DMS153 (cell line): ENCODE data around the gene RABGEF1.
"Not testable (repeated sequence)": the region's sequence is repeated elsewhere in the genome, so short reads cannot be mapped to it uniquely, and the experiment has no call there.

Source experiments
- DNase-seq: peaks from one replicate; lab custom pipeline; 2025; lab: John Stamatoyannopoulos, UW

The RABGEF1 gene

GRCh38 chr7:66735850-66736249, 4.7 kb upstream of the RABGEF1 start:
- DNase-seq, result no peak

DNA sequence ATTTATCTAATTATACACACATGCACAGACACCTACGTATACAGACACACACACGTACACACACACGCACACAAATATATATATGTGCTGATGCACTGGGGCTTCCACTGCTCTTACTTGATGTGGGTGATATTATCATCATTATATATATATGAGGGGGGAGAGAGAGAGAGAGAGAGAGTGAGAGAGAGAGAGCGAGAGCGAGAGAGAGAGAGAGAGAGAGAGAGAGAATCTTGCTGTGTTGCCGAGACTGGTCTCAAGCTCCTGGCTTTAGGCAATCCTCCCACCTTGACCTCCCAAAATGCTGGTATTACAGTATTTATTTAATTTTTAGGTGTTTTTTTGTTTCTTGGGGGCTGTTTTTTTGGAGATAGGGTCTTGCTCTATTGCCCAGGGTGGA, 3.6 kb upstream of the RABGEF1 start:
- DNase-seq, result no peak

DNA sequence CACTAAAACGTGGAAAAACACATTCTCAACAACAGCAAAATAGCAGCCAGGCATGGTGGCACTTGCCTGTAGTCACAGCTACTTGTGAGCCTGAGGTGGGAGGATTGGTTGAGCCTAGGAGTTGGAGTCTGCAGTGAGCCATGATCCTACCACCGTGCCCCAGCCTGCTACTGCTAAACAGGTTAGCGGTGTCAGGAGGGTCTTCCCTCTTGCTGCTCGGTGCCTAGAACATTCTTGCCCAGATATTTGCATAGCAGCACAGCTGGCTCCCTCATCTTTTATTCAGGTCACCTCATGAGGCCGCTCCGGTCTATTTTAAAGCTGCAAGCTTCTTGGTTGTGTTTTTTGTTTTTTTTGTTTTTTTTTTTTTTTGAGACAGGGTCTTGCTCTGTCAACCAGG, 2.9 kb upstream of the RABGEF1 start:
- DNase-seq, result no peak

DNA sequence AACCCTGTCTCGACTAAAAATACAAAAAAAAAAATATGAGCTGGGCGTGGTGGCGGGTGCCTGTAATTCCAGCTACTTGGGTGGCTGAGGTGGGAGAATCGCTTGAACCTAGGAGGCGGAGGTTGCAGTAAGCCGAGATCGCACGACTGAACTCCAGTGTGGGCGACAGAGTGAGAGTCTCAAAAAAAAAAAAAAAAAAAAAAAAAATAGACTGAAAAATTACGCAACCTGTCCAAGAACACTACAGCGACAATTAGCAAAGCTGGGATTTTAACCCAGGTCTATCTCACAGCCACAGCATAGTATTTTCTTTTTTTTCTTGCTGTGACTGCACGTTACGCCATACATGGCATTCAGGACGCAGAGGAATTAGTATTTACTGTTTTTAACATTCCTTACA, 1.1 kb upstream of the RABGEF1 start:
- DNase-seq, result no peak

DNA sequence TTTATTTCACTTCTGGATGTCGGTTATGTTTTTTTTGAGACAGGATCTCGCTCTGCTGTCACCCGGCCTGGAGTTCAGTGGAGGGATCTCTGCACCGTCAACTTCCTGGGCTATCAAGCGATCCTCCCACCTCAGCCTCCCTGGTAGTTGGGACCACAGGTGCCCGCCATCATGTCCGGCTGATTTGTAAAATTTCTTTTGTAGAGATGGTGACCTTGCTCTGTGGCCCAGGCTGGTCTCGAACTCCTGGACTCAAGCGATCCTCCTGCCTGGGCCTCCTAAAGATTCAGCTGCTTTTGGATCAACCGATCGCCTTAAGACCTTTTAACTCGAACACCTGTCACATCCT, 606 bp upstream of the RABGEF1 start:
- DNase-seq, result no peak

- DNase-seq, result not testable (repeated sequence)
Measured at GRCh38 chr7:66740980-66741709, 612 bp downstream of the RABGEF1 start.

DNA sequence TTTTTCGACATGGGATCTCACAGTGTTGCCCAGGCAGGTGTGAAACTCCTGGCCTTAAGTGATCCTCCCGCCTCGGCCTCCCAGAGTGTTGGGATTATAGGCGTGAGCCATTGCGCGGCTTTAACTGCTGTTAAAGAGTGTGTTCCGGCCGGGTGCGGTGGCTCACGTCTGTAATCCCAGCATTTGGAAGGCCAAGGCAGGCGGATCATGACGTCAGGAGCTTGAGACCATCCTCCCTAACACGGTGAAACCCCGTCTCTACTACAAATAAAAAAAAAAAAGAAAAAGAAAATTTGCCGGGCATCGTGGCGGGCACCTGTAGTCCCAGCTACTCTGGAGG, 1.1 kb downstream of the RABGEF1 start:
- no peak for DNase-seq

- DNase-seq, result not testable (repeated sequence)
Measured at GRCh38 chr7:66742298-66742697, 1.8 kb downstream of the RABGEF1 start.

GRCh38 chr7:66743920-66744319, 3.4 kb downstream of the RABGEF1 start:
- no peak for DNase-seq

GRCh38 chr7:66747385-66747784, 6.9 kb downstream of the RABGEF1 start:
- no peak for DNase-seq

DNA sequence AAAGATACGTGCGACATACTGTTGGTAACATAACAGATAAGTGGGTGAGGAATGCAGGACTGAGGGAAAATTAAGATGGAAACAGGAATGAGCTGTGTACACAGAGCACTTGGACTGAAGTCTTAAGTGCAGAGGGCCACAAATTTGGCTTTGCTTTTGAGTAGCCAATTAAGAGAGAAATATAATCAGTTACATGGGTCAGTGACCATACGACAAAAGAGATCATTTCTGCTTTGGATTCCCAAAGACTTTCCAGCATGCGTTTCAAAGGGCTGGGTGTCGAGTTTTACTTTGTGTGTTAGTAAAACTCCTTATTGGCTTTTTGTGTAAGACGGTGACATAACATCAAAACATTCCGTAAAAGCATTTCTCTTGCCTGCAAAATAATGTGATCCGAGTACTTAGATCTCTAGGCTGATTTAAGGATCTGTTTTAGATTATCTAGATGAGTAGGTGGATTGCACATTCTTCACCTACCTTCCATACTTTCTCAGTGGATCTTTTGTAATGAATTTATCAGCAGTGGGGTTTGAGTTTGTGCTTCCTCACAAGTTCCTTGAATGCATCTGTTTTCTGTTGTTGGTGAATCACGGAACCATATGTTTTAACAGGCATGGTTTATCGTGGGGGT, 7.5 kb downstream of the RABGEF1 start:
- DNase-seq, result no peak

DNA sequence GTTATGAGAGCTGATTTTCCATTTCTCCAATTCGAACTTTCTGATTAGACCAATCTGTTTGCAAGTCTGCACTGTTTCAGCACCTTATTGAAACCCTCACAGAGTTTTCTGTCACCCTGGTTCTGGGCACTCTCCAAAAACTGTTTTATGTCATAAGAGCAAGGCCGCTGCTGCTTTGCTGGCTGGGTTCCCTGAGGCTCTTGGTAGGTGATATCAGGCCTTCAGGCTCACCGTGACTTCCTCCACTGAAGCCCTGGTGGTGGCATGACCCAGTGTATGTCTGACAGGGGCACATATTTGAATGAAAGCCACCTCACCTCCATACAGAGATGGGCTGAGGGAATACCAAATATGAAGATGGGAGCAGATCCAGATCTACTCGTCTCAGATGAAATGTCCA, 8.3 kb downstream of the RABGEF1 start:
- DNase-seq, result no peak

- DNase-seq, result no peak
Measured at GRCh38 chr7:66751945-66752344, 11.4 kb downstream of the RABGEF1 start.

- DNase-seq, result no peak
Measured at GRCh38 chr7:66754541-66754940, 14.0 kb downstream of the RABGEF1 start.

DNA sequence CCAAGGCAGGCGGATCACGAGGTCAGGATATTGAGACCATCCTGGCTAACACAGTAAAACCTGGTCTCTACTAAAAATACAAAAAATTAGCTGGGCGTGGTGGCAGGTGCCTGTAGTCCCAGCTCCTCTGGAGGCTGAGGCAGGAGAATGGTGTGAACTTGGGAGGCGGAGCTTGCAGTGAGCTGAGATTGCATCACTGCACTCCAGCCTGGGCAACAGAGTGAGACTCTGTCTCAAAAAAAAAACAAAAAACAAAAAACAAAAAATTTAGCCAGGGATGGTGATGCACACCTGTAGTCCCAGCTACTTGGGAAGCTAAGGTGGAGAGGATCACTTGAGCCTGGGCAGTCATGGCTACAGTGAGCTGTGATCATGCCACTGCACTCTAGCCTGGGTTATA, 14.5 kb downstream of the RABGEF1 start:
- DNase-seq, result not testable (repeated sequence)

DNA sequence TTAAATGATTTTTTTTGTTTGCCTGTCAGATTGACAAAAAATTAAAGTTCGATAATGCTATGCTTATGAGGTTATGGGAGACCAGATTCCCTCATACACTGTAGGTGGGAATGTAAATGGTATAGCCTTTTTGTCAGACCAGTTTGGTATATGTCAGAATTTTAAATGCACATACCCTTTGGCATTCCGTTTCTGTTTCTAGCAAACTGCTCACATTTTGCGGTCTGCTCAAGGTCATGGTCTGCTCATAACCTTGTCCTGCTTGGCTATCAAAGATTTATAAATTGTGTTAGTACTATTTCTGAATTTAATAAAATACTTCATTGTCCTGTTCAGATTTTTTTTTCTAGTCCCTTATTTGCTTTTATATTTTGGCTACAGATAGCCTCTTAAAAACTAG, 15.7 kb downstream of the RABGEF1 start:
- not testable (repeated sequence) for DNase-seq

DNA sequence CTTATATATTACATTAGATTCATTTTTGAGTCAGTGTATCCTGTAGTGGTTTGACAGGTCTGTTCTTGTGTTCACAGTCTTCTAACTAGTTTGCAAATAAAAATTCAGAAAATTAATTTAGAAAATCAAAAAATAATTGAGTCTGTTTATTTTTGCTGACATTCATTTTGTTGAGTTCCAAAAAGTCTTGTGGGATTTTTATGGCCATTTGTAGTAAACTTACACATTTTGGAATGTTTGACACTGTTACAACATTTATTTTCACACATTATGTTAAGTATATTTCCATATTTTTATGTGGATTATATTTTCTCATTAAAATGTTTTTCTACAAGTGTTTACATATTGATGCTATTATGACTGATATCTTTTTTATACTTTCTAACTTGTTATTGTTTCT, 16.4 kb downstream of the RABGEF1 start:
- DNase-seq, result no peak

DNA sequence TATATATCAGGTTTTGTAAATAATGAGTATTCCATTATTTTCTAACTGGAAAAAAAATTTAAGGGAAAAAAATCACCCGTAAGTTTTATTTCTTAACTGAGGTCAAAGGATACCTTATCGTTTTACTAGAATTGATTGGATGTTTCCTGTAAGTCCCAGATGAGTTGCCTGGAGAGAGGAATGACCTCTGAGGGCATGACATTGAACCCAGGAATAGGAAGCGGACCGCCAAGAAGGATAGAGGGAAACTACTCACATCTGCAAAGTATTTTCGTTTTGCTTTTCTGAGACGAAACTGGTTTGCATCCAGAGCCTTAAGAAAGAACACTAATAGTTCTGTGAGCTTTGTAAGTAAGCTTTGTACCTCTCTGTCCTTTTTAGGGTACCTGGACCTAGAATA, 17.4 kb downstream of the RABGEF1 start:
- DNase-seq, result no peak

- DNase-seq, result no peak
Measured at GRCh38 chr7:66758950-66759628, 18.6 kb downstream of the RABGEF1 start.

- DNase-seq, result not testable (repeated sequence)
Measured at GRCh38 chr7:66763183-66763582, 22.6 kb downstream of the RABGEF1 start.

DNA sequence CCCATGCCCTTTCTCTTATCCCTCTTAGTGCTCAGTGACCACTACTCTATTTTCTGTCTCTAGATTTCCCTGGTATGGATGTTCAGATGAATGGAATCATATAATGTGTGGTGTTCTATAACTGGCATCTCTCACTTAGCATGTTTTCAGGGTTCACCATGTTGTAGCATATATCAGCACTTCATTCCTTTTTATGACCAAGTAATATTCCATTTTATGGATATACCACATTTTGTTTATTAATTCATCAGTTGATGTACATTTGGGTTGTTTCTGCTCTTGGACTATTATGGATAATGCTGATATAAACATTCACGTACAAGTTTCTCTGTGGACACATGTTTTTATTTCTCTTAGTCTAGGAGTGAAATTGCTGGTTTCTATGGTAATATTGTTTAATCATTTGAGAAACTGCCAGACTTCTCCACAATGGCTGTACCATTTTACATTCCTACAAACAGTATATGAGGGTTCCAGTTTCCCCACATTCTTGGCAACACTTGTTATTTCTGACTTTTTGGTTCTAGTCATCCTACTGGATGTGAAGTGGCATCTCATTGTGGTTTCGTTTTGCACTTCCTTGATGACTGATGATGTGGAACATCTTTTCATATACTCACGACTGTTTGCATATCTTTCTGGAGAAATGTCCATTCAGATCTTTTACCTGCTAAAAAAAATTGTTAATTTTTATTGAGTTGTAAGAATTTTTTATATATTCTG, 23.3 kb downstream of the RABGEF1 start:
- DNase-seq, result not testable (repeated sequence)

GRCh38 chr7:66764905-66765304, 24.4 kb downstream of the RABGEF1 start:
- DNase-seq, result not testable (repeated sequence)
